Stimulated activated CD8-positive, alpha-beta memory T cell treated with anti-CD3 and anti-CD28 coated beads, Interleukin-15, amount 100 ng/mL, for 1 hour (primary cell): Measurements from ENCODE around the gene HTT-AS.

Experiments used
- DNase-seq: peaks from one replicate; pipeline ENCODE4 v3.0.0-alpha.2; 2020; ENCODE audit warnings: low read depth

Gene HTT-AS

DNA sequence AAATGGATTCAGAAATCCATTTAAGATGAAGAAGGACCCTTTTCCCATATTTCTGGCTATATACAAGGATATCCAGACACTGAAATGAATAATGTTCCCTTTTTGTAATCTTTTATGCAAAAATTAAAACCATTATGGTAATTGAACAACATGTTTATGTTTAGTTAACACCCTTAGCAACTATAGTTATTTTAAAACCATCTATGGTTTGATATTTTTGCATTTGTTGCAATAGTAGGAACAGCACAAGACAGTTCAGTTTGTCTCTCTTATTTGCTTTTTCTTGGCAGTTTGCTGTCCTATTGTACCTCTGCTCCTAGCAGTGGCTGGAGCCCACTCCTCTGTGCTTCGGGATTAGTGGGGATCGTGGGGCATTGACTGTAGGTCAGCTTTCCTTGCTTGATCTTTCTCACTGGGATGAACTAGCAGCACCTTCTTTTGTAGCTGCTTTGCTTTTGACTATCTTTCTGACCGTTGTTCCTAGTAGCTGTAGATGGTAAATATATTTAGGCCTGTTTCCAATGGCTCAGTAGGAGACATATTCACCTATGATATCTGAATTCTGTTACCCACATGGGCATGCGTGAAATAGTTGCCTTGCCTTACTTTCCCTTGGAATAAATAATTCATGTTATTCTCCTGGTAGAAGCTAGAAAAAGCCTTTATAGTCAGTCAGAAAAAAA, 12.9 kb upstream of the HTT-AS start:
- no peak for DNase-seq

GRCh38 chr4:3085948-3086670, 11.8 kb upstream of the HTT-AS start:
- no peak for DNase-seq

DNA sequence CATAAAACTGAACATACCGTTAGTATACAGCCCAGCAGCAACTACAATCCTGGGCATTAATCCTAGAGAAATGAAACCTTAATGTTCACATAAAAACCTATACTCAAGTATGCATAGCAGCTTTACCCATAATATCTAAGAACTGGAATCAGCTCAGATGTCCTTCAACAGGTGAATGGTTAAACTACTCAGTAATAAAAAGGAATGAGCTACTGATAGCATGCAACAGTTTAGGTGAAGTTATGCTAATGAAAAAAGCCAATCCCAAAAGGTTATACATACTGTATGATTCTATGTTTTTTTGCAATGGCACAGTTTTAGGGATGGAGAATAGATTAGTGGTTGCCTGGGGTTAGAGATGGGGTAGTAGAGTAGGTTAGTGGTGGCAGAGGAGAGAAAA, 9.4 kb upstream of the HTT-AS start:
- DNase-seq: no peak

DNA sequence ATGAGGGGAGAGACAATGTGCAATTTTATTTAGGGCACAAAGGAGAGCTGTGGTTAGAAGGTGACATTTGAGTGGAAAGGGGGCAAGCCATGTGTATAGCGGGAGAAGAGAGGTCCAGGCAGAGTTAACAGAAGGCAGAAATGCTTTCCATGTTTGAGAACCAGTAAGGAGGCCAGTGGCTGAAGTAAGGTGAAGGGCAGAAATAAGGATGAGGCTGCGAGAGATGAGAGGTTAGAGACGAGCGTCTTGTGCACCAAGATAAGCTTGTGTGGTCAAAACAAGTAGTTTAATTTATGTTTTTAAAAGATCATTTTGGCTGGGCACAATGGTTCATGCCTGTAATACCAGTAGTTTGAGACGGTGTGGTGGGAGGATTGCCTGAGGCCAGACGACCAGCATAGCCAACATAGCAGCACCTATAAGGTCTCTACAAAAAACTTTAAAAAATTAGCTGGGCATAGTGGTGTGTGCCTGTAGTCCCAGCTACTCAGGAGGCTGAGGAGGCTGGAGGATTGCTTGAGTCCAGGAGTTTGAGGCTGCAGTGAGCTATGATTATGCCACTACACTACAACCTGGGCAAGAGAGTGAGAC, 8.7 kb upstream of the HTT-AS start:
- DNase-seq: no peak

DNA sequence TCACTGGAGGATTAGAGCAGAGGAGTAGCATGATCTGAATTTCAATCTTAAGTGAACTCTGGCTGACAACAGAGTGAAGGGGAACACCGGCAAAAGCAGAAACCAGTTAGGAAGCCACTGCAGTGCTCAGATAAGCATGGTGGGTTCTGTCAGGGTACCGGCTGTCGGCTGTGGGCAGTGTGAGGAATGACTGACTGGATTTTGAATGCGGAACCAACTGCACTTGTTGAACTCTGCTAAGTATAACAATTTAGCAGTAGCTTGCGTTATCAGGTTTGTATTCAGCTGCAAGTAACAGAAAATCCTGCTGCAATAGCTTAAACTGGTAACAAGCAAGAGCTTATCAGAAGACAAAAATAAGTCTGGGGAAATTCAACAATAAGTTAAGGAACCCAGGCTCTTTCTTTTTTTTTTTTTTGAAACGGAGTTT, 5.4 kb upstream of the HTT-AS start:
- DNase-seq: no peak

DNA sequence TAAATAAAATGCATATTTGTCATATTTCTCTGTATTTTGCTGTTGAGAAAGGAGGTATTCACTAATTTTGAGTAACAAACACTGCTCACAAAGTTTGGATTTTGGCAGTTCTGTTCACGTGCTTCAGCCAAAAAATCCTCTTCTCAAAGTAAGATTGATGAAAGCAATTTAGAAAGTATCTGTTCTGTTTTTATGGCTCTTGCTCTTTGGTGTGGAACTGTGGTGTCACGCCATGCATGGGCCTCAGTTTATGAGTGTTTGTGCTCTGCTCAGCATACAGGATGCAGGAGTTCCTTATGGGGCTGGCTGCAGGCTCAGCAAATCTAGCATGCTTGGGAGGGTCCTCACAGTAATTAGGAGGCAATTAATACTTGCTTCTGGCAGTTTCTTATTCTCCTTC, 3.5 kb upstream of the HTT-AS start:
- no peak for DNase-seq

- DNase-seq: no peak
These were observed 1.3 kb upstream of the HTT-AS start for GRCh38 chr4:3075652-3075981.

GRCh38 chr4:3074846-3075651, 711 bp upstream of the HTT-AS start:
- no peak for DNase-seq

- no peak for DNase-seq
These were observed 920 bp downstream of the HTT-AS start for GRCh38 chr4:3073158-3074077.

DNA sequence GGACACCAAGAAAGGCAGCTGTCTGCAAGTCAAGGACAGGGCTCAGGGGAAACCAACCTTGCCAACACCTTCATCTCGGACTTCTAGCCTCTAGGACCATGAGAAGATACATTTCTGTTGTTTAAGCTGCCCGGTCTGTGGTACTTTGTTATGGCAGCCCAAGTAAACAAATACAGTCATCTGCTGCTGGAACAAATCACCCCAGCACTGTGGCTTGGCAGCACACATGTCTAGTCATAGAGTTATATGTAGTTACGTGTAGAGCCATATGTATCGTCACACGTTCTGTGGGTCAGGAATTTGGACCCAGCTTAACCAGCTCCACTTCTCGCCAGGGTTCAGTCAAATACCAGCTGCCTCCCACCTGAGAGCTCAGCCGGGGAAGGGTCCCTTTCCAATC, 2.5 kb downstream of the HTT-AS start:
- no peak for DNase-seq

DNA sequence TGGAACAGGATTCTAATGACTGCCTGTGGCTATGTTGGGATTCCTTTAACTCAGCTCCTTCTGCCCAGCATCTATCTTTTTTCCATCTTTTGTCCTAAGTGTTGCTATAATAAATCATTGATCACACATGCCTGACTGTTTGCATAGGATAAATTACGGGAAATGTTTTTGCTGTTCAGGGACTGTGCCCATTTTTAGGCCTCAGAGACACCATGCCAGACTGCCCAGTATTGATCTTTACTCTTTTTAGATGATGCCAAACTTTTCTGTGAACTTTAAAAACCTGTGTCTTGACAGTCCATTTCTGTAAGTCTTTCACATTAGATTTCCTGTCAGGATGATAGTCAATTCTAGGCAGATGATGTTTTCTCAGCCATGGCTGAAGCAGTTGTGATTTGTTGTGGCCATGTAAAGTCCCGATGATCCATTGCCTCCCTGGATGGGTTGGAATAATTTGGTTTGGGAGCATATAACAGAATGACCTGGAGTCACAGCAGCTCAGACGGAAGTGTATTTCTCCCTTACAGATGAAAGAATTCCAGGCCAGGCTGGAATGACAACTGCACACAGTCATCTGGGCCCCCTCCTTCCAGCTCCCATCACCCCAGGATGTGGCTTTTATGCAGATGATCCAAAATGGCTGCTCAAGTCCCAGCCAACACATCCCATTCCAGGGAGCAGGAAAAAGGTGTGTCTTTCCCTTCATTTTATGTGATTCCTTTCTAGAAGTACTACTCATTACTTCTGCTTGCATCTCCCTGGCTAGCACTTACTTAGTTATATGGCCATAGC, 3.4 kb downstream of the HTT-AS start:
- DNase-seq: no peak

DNA sequence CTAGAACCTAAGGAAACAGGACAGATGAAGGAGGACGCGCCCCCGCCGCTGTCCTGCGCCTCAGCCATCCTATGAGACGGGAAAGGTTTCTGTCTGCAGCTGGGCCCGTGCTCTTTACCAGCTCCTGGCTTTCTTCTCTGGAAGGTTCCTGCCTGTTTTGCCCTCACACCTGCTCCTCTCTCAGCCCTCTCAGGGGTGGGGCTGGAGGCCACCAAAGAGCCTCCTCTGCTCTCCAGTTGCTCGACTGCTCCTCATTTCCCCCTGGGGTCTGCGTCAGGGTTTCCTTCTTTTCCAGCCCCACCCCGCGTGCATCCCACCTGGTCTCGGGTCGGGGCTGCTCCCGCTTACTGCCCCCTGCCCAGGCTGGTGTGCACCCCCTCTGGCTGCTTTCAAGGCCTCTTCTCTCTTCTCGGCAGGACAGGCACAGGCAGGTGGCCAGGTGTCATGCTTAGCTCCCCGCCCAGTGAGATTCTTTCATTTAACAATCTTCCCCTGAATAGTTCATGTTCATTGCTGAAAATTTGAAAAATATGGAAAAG, 4.6 kb downstream of the HTT-AS start:
- no peak for DNase-seq

DNA sequence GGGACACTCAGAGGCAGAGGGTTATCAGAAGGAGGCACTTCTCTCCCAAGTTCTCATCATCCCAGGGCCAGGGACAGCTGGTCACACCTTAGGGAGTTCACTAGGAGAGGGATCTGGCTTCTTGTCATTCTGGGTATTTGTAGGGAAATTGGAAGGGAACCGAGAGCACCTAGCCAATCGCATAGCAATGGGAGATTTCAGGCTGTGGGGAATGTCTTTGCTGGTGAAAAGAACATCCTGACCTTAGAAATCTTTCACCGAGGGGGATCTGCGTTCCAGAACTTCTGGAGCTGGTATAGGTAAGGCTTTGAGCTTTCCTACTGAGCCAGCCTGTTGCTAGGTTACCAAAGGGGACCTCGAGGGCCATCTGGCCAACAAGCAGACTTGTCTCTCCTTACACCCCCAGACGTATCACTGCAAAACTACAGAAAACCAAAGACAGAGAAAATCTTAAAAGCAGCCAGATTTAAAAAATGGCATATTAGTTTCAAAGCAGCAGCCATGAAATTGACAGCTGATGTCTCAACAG, 6.8 kb downstream of the HTT-AS start:
- no peak for DNase-seq

- no peak for DNase-seq
These were observed 7.4 kb downstream of the HTT-AS start for GRCh38 chr4:3066836-3067400.

DNA sequence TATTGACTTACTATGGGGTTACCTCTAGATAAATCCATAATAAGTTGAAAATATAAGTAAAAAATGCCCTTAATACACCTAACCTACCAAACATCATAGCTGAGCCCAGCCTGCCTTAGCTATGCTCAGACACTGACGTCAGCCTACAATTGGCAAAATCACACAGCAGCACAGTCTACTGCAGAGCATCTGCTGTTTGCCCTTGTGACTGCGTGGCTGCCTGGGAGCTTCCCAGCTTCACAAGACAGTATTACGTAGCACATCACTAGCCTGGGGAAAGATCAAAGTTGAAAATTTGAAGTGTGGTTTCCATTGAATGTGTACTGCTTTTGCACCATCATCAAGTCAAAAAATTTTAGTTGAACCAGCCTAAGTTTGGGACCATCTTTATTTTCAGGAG, 8.8 kb downstream of the HTT-AS start:
- no peak for DNase-seq

DNA sequence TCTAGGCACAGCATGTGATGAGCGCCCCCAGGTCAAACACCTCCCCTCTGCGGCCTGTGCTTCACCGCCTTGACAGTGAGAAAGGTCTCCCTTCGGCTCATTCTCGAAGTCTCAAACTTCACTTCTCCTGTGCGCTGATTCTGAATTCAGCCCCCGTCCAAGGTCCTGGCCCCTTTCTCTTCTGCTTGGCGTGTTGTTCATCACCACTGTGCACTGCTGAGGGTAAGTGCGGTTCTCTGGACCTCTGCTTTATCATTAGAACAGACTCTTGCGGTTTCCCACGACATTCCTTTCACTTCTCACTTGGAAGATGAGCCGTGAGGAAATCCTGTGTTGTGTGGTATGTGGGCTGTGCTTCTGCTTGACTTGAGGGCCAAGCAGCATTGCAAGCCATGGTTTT, 11.9 kb downstream of the HTT-AS start:
- no peak for DNase-seq

GRCh38 chr4:3060946-3061345, 13.4 kb downstream of the HTT-AS start:
- DNase-seq: no peak

- no peak for DNase-seq
These were observed 14.4 kb downstream of the HTT-AS start for GRCh38 chr4:3059943-3060342.

- DNase-seq: no peak
These were observed 20.1 kb downstream of the HTT-AS start for GRCh38 chr4:3054169-3054759.
